Fibroblast of pulmonary artery (primary cell): ENCODE results near the gene SEZ6L2.

ENCODE experiments used
- DNase-seq: peaks from one replicate; pipeline ENCODE4 v3.0.0-alpha.2; 2010; ENCODE audit warnings: low read depth
- H3K4me3 ChIP-seq: replicated peaks from 2 replicates; pipeline ENCODE4 v1.5.1; 2011; ENCODE audit warnings: low read depth, mild to moderate bottlenecking, control low read depth, low read length, moderate library complexity
- CTCF ChIP-seq: IDR thresholded peaks from 2 replicates; pipeline ENCODE4 v1.5.1; 2011; ENCODE audit warnings: mild to moderate bottlenecking, control low read depth, low read length, inconsistent platforms; ENCODE audit errors: missing control alignments

Gene SEZ6L2

DNA sequence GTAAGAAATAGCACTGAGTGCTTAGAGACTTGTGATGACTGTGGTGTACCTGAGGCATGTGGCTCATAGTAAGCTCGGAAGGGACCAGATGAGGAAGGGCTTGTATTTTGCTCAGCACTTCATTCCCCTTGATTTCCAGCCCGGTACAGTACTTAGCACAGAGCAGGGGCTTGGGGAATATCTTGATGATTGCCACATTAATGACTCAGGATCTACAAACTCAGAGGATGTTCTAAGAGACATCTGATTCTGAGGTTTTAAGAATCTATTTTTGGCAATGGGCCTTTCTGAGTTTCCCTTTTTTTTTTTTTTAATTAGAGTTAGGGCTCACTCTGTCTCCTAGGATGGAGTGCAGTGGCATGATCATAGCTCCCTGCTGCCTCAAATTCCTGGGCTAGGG is 10.0 kb upstream of the SEZ6L2 start:
- no peak for TF ChIP-seq CTCF
- H3K4me3 ChIP-seq: no peak overlapping the region
- DNase-seq: peak; percentile 27

GRCh38 chr16:29908719-29909220 is 9.4 kb upstream of the SEZ6L2 start:
- DNase-seq: no peak
- TF ChIP-seq CTCF: no peak
- no peak overlapping the region for H3K4me3 ChIP-seq

GRCh38 chr16:29907973-29908372 is 8.6 kb upstream of the SEZ6L2 start:
- no peak for DNase-seq
- TF ChIP-seq CTCF: no peak
- no peak overlapping the region for H3K4me3 ChIP-seq

- no peak overlapping the region for H3K4me3 ChIP-seq
- no peak for DNase-seq
- no peak for TF ChIP-seq CTCF
These were observed 7.3 kb upstream of the SEZ6L2 start for GRCh38 chr16:29906520-29907244.

DNA sequence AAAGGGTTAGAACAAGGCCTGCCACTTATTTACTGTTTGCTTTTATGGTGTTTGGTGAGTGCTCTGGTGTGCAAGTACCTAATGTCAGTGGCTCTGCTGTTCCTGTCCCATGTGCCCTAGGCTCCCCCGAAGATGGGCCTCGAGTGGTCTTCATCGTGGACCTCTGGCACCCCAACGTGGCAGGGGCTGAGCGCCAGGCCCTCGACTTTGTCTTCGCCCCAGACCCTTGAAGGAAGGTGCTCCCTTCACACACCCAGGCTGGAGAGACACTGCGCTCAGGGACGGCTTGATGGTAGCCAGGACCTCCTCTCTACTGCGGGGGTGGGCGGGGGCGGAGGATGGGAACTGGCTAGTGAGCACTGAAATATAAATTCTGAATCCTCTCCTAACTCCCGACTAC is 6.3 kb upstream of the SEZ6L2 start:
- DNase-seq: no peak
- no peak for TF ChIP-seq CTCF
- no peak overlapping the region for H3K4me3 ChIP-seq

GRCh38 chr16:29904947-29905346 is 5.6 kb upstream of the SEZ6L2 start:
- no peak for DNase-seq
- H3K4me3 ChIP-seq: no peak overlapping the region
- no peak for TF ChIP-seq CTCF

- TF ChIP-seq CTCF: no peak
- DNase-seq: no peak
- H3K4me3 ChIP-seq: no peak overlapping the region
These were observed 4.2 kb upstream of the SEZ6L2 start for GRCh38 chr16:29903590-29903989.
